Lung (tissue), 12 donors: ENCODE results near the gene PET100. TPM values are rescaled to one million over a fixed set of nuclear protein-coding genes. Genes with fewer than 3 reads are reported as not detected.

Source experiments
- ATAC-seq: fragments of 200-7000 bp; cut with Tn5 transposase; one replicate; pipeline ENCODE4 v1.9.1; 2020; ENCODE audit warnings: moderate number of reproducible peaks; ENCODE audit not compliant: insufficient read depth, low FRiP score
- DNase-seq, 3 donors: peaks; one replicate each; pipeline ENCODE4 v3.0.0-alpha.2; 2013 to 2017
- H3K27ac ChIP-seq, 2 donors: one replicate each; pipeline ENCODE4 v1.5.1; 2013; ENCODE audit warnings: mild to moderate bottlenecking in 2 of 2, moderate library complexity in 2 of 2, control low read depth in 1 of 2, inconsistent platforms in 1 of 2, low read depth in 1 of 2, low read length in 1 of 2
- H3K27me3 ChIP-seq, 3 donors: one replicate each; pipeline ENCODE4 v1.5.1; 2013; ENCODE audit warnings: low read length in 2 of 3; ENCODE audit not compliant: control insufficient read depth in 3 of 3, insufficient read depth in 3 of 3
- H3K36me3 ChIP-seq, 4 donors: one replicate each; pipeline ENCODE4 v1.5.1; 2013; ENCODE audit warnings: low read length in 4 of 4, mild to moderate bottlenecking in 1 of 4, moderate library complexity in 1 of 4; ENCODE audit not compliant: control insufficient read depth in 4 of 4, insufficient read depth in 4 of 4
- H3K4me1 ChIP-seq, 5 donors: one replicate each; pipeline ENCODE4 v1.5.1; 2013; ENCODE audit warnings: low read length in 5 of 5, mild to moderate bottlenecking in 2 of 5, moderate library complexity in 1 of 5; ENCODE audit not compliant: control insufficient read depth in 5 of 5, insufficient read depth in 5 of 5
- H3K4me3 ChIP-seq: one replicate; pipeline ENCODE4 v1.5.1; 2013; ENCODE audit warnings: mild to moderate bottlenecking, control low read depth, moderate library complexity
- H3K9ac ChIP-seq, 2 donors: one replicate each; pipeline ENCODE4 v1.5.1; 2013; ENCODE audit warnings: low read length in 2 of 2, control low read depth in 1 of 2; ENCODE audit not compliant: insufficient read depth in 1 of 2
- H3K9me3 ChIP-seq, 4 donors: one replicate each; pipeline ENCODE4 v1.5.1; 2013; ENCODE audit warnings: low read length in 3 of 4, mild to moderate bottlenecking in 1 of 4, moderate library complexity in 1 of 4; ENCODE audit not compliant: control insufficient read depth in 4 of 4, insufficient read depth in 3 of 4
- CTCF ChIP-seq: IDR thresholded peaks from 2 replicates; pipeline ENCODE4 v1.5.1; 2012; ENCODE audit warnings: mild to moderate bottlenecking; ENCODE audit errors: control extremely low read depth, extremely low read depth
- WGBS, 2 donors: extraction: QIAGEN DNeasy Blood & Tissue Kit; methylation state at CpG; one replicate each; pipeline ENCODE4 v1.1.7; 2013; 5-methylcytosine and 5-hydroxymethylcytosine counted together
- polyA plus RNA-seq, 2 donors: library from polyadenylated mRNA; stranded (reverse); fragments of 200-250 nt; gene quantifications; one replicate each; pipeline ENCODE4 v1.2.1, GENCODE V29; 2013
- total RNA-seq, 2 donors: library from RNA; depleted of rRNA in 1 of 2; stranded (reverse); fragments of >200 nt in 1 of 2; gene quantifications; one replicate each; pipeline ENCODE4 v1.2.1, GENCODE V29; 2014 to 2021
- donor health status: control.
- donor health status: control.
- donor health status: Bipolar disorder and iron deficiency.
- donor health status: healthy.
- donor health status: DM: yes; HTN: yes; CAD: no.

PET100 gene
- total and polyA plus RNA-seq, 4 donors = 26.9 to 383 (median 88.1) TPM

GRCh38 chr19:7619671-7620441 is 9.7 kb upstream of the PET100 start:
- H3K9ac ChIP-seq = no peak overlapping the region
- WGBS, 2 donors = 77 to 85% methylated on average over 48 of the region's 48 CpGs
- peaks cover 0 to 10% (median 4%) of the 10 kb centered on the region in 5 donors for H3K4me1 ChIP-seq
- ATAC-seq = peak; percentile 12
- no peak for TF ChIP-seq CTCF
- DNase-seq = no peak
- H3K36me3 ChIP-seq = peaks cover 10 to 81% (median 19%) of the 10 kb centered on the region in 4 donors
- no peaks in the 10 kb centered on the region for H3K9me3 ChIP-seq
- H3K27ac ChIP-seq = peak overlapping the region in 1 of 2 donors; percentile 78
- no peak overlapping the region for H3K4me3 ChIP-seq
- H3K27me3 ChIP-seq = no peaks in the 10 kb centered on the region

GRCh38 chr19:7620442-7621412 is 8.9 kb upstream of the PET100 start:
- peak overlapping the region in 1 of 2 donors; percentile 78 for H3K27ac ChIP-seq
- H3K9me3 ChIP-seq = no peaks in the 10 kb centered on the region
- H3K4me1 ChIP-seq = peaks cover 0 to 10% (median 4%) of the 10 kb centered on the region in 5 donors
- 95 to 96% methylated on average over 55 to 57 of the region's 57 CpGs for WGBS, 2 donors
- DNase-seq = no peak
- ATAC-seq = no peak
- no peak for TF ChIP-seq CTCF
- H3K4me3 ChIP-seq = no peak overlapping the region
- no peak overlapping the region for H3K9ac ChIP-seq
- H3K27me3 ChIP-seq = no peaks in the 10 kb centered on the region
- peaks cover 13 to 82% (median 19%) of the 10 kb centered on the region in 4 donors for H3K36me3 ChIP-seq

- ATAC-seq (no peak), DNase-seq (no peak)
- Histone ChIP-seq H3K4me1 (peaks cover 0 to 10% (median 3%) of the 10 kb centered on the region in 5 donors), H3K27ac (no peak overlapping the region), H3K4me3 (no peak overlapping the region), H3K27me3 (no peaks in the 10 kb centered on the region), H3K36me3 (peaks cover 20 to 83% (median 24%) of the 10 kb centered on the region in 4 donors), H3K9me3 (no peaks in the 10 kb centered on the region), H3K9ac (no peak overlapping the region)
- 89 to 92% methylated on average over 16 of the region's 16 CpGs for WGBS, 2 donors
- no peak for TF ChIP-seq CTCF
Observed at GRCh38 chr19:7622933-7623685, 6.5 kb upstream of the PET100 start.
